AG09319 (cell line): ENCODE results near the gene DRD2.

Source experiments
- DNase-seq: peaks from one replicate; pipeline ENCODE4 v3.0.0-alpha.2; 2010; ENCODE audit warnings: low read depth; ENCODE audit errors: extremely low read depth
- CTCF ChIP-seq: IDR thresholded peaks from 2 replicates; pipeline ENCODE4 v1.5.1; 2011; ENCODE audit warnings: low read depth, mild to moderate bottlenecking, inconsistent platforms, low read length, moderate library complexity

The DRD2 gene

DNA sequence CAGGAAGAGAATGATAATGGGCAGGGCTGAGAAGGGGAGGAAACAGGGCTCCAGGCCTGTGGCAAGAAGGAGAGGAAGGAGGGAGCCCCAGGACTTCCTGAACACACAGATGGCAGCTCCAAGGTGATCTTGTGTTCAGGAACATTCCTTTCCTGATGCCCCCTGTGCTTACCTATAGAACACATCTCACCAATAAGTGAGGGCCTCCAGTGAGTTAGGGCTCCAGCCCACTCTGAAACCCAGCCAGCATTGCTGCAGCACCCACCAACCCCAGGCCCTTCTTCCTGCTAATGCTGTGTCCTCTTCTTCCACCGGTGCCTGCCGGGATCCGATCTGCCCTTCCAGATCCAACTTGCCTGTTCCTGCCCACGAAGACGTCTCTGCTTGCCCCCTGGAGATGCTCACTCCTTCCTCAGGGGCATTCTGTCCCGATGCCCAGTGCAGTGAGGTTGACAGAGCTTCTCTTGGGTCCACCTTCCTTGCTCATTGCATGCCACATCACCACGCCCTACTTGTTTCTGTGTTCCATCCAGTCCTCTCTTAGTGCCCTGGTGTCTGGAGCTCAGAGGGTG is 70.3 kb downstream of the DRD2 start:
- TF ChIP-seq CTCF, result no peak
- DNase-seq, result no peak

GRCh38 chr11:113401718-113402117 is 73.5 kb downstream of the DRD2 start:
- no peak for DNase-seq
- no peak for TF ChIP-seq CTCF

DNA sequence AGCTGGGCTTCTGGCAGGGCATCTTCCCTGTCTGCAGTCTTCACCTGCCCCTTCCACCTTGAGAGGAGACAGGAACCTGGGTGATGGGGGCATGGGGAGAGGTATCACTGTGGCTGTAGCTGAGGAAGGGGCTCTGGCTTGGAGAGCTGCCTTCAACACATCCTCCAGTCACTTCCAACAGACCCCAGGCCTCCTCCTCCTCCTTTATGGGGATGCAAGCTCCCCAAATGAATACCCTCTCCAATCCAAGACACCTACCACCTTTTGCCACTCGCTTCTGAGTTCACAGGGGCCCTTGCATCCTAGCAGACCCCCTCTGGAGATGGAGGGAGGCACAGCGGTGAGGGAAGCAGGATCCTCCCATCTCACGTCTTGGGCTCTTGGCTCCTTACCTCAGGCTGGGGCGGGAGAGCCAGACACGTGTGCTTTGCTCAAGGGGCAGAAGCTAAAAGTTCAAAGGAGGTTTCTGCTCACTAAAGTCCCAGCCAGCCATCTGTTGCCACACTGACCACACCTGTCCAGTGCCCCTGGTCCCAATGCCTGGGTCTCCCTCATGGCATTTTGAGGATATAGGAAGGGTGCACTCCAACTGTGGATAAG is 74.5 kb downstream of the DRD2 start:
- no peak for DNase-seq
- no peak for TF ChIP-seq CTCF

DNA sequence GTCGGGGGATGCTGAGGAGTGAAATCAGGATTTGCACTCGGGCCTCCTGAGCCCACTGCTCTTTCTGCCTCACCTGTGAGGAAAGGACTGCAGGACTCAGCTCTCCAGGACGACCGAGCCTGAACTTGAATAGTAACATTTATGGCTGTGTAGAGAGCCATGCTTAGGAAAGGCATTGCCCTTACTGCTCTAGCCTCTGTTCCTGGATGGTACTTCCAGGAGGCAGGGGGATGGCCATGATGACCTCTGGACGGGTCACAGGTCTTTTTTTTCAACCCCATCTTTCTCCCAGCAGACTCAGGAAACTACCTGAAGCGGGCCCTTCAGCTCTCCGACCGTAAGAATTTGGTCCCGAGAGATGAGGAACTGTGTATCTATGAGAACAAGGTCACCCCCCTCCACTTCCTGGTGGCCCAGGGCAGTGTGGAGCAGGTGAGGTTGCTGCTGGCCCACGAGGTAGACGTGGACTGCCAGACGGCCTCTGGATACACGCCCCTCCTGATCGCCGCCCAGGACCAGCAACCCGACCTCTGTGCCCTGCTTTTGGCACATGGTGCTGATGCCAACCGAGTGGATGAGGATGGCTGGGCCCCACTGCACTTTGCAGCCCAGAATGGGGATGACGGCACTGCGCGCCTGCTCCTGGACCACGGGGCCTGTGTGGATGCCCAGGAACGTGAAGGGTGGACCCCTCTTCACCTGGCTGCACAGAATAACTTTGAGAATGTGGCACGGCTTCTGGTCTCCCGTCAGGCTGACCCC is 76.3 kb downstream of the DRD2 start:
- no peak for TF ChIP-seq CTCF

DNA sequence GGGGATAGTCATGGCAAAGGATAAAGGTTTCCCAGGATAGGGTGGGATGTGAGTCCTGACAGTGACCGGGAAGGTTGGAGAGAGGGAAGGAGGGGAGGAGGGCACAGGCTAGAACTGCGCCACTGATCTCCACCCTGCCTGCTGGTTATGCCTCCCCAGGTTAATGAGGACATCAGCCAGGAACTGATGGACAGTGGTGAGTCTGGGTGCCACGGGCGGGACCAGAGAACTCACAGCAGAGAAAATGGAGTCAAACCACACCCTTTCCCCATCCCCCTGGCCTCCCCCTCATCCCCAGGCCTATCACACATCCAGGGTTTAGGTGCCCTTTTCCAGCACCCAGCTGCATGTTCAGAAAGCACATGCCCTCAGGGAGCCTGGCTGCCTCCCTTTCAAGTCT is 77.4 kb downstream of the DRD2 start:
- TF ChIP-seq CTCF, result no peak
- no peak for DNase-seq

More for the DNA sequence above, 76.3 kb downstream of the DRD2 start:
- no peak for DNase-seq

DNA sequence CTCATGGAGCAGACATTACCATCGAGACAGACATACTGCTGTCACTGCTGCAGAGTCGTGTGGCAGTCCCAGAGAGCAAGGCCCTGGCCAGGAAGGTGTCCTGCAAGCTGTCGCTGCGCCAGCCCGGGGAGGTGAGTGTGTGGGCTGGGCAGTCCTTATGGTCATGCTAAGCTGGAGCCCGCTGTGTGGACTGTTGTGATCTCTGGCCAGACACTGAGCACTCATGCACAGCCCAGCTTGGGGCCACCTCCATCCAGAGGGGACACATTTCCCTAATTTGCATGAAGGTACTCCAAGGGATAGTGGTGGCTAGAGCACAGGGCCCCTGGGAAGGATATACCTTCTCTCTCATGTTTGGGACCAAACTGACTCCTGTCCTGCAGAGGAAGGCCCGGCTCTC is 78.0 kb downstream of the DRD2 start:
- no peak for DNase-seq
- TF ChIP-seq CTCF, result no peak

GRCh38 chr11:113396690-113397089 is 78.5 kb downstream of the DRD2 start:
- TF ChIP-seq CTCF, result no peak
- DNase-seq, result no peak
